Cardiac muscle cell (in vitro differentiated cells and primary cell): ENCODE results near the gene MSANTD3. TPM values are rescaled to one million over a fixed set of nuclear protein-coding genes. Genes with fewer than 3 reads are reported as not detected.
A peak's percentile ranks its signal among the peaks of the same experiment; 100 is the strongest.
"Not testable (repeated sequence)": the region's sequence is repeated elsewhere in the genome, so short reads cannot be mapped to it uniquely, and the experiment has no call there.

ENCODE experiments used
- DNase-seq, 2 donors: peaks; one replicate each; pipeline versions ENCODE4 v3.0.0 to v3.0.0-alpha.2; 2010 to 2017; ENCODE audit warnings: low read depth in 1 of 2, low spot score in 1 of 2
- H3K27ac ChIP-seq: fragments of 200-600 bp; sonication (generic); 2 replicates; pipeline ENCODE4 v1.5.1; 2016
- H3K27me3 ChIP-seq: fragments of 200-600 bp; sonication (generic); 2 replicates; pipeline ENCODE4 v1.6.0; 2016; ENCODE audit warnings: control low read depth
- H3K36me3 ChIP-seq: fragments of 200-600 bp; sonication (generic); 2 replicates; pipeline ENCODE4 v1.5.1; 2016; ENCODE audit warnings: control low read depth
- H3K4me1 ChIP-seq: fragments of 200-600 bp; sonication (generic); 2 replicates; pipeline ENCODE4 v1.8.1; 2017; ENCODE audit warnings: low read depth, mild to moderate bottlenecking, mixed run types
- H3K4me3 ChIP-seq: fragments of 200-600 bp; sonication (generic); 2 replicates; pipeline ENCODE4 v1.5.1; 2016; ENCODE audit warnings: mild to moderate bottlenecking
- H3K9me3 ChIP-seq: fragments of 200-600 bp; sonication (generic); 2 replicates; pipeline ENCODE4 v1.5.1; 2017; ENCODE audit warnings: low read depth, mild to moderate bottlenecking, control low read depth
- polyA plus RNA-seq: library from polyadenylated mRNA; unstranded; fragments of >200 nt; fragmentation: Nextera tagmentation; extraction: Ambion mirVana; gene quantifications from 2 replicates; pipeline ENCODE4 v1.2.1, GENCODE V29; 2016
- total RNA-seq: library from RNA; depleted of rRNA; stranded (reverse); fragments of >200 nt; gene quantifications from 2 replicates; pipeline ENCODE4 v1.2.3, GENCODE V29; 2016
- TF ChIP-seq, protein P1 (sequence below): IDR thresholded peaks from 2 replicates; pipeline ENCODE4 v1.5.1; 2012; ENCODE audit warnings: low read depth, mild to moderate bottlenecking, low read length

Gene MSANTD3
- total and polyA plus RNA-seq, 2 experiments from 2014 or later = 34.7 to 49.2 TPM

DNA sequence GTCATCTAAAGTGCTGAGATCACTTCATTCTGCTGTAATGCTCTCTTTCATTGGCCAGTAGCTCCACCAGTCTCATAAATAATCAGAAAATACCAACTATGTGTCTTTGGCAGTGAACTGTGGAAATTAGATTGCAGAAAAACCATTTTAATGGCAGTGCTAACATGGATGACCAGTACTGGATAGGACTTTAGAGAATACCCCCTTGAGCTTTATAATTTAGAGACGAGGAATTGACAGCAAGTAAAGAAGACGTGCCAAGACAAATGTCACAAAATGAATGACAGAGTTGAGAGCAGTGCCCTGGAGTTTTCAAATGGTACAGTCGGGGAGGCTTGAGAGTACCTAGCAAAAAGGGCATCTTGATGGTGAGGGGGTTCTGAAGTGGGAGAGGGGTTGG, 5.8 kb downstream of the MSANTD3 start:
- Histone ChIP-seq H3K27ac (no peak overlapping the region), H3K4me1 (peaks cover 5% of the 10 kb centered on the region)

DNA sequence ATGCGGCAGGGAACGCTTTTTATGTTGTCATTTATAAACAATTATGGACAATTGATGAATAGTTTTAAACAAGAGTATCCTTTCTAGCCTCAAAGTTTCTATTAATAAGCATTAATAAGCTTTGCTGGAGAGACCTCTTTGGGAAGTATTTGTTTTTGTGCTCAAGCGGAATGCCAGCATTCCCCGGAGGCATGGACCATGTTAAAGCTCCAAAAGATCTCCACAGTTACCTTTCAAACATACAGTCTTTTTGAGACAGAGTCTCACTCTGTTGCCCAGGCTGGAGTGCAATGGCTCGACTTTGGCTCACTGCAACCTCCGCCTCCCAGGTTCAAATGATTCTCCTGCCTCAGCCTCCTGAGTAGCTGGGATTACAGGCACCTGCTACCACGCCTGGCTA, 9.6 kb downstream of the MSANTD3 start:
- DNase-seq = no peak
- Histone ChIP-seq H3K27me3 (no peaks in the 10 kb centered on the region), H3K9me3 (no peaks in the 10 kb centered on the region), H3K4me1 (no peaks in the 10 kb centered on the region), H3K27ac (no peak overlapping the region), H3K4me3 (no peak overlapping the region), H3K36me3 (no peaks in the 10 kb centered on the region)
- TF ChIP-seq, protein P1, sequence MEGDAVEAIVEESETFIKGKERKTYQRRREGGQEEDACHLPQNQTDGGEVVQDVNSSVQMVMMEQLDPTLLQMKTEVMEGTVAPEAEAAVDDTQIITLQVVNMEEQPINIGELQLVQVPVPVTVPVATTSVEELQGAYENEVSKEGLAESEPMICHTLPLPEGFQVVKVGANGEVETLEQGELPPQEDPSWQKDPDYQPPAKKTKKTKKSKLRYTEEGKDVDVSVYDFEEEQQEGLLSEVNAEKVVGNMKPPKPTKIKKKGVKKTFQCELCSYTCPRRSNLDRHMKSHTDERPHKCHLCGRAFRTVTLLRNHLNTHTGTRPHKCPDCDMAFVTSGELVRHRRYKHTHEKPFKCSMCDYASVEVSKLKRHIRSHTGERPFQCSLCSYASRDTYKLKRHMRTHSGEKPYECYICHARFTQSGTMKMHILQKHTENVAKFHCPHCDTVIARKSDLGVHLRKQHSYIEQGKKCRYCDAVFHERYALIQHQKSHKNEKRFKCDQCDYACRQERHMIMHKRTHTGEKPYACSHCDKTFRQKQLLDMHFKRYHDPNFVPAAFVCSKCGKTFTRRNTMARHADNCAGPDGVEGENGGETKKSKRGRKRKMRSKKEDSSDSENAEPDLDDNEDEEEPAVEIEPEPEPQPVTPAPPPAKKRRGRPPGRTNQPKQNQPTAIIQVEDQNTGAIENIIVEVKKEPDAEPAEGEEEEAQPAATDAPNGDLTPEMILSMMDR = no peak

More for the DNA sequence above, 5.8 kb downstream of the MSANTD3 start:
- DNase-seq = no peak
- TF ChIP-seq, protein P1 = no peak
- Histone ChIP-seq H3K27me3 (no peaks in the 10 kb centered on the region), H3K9me3 (no peaks in the 10 kb centered on the region), H3K36me3 (no peaks in the 10 kb centered on the region), H3K4me3 (no peak overlapping the region)

DNA sequence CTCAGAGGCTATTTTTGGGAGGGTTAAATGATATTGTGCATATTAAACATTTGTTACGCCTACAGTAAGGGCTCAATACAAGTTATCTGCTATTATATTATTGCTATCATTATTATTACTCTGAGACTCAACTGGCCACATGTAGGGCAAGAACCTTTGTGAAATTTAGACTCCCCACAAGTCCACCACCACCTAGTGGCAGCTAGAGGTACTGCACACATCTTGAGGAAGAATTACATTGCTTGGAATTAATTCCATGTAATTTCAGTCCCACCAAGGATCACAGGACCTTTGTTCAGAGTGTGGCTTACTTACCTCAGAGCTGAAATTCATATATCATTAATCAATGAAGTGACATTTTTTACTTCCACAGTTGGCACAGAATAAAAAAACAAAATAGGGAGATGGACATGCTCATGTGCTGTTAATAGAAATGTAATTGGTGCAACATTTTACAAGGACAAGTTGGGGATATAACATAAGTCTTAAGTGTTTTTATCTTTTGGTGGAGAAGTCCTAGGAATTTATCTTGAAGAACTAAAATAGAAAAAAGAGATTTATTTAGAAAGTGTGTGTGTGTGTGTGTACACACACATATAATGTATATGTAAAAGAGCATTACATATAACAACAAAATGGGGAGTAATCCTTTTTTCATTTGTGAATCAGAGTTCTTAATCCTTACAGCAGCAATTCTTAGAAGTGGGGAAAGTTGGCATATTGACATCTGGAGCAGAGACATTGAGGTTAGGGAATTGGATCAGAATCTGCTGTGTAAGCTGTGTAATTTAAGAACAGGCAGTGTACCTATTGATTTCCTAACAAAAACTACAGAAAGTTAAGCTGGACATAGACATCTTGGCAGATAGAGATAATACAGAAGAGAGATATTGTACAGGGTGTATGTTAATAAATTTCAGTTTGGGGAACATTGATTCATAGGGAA, 11.2 kb downstream of the MSANTD3 start:
- TF ChIP-seq, protein P1 = peak; percentile 98
- H3K4me3 ChIP-seq = no peak overlapping the region

DNA sequence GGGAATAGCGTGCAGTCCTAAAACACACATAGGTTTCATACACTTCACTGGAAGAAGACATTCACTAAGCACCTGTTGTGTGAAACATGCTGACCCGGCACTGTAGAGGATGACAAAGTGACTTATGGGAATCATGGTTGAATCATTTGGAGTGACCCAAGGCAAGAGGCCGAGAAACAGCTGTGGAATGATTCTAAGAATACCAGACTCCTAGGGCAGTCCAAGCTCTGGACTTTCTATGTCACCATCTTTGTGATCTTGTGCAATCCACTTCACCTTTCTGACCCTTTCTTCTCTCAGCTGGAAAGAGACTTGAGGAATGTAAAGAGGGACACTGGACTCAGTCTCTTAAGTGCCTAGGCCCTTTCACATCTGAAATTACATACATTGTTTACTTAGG, 13.1 kb downstream of the MSANTD3 start:
- H3K4me3 ChIP-seq = no peak overlapping the region
- no peaks in the 10 kb centered on the region for H3K36me3 ChIP-seq
- peak overlapping the region; percentile 89 for H3K27ac ChIP-seq
- peak; percentile 44 to 74 for DNase-seq
- TF ChIP-seq, protein P1 = no peak
- H3K9me3 ChIP-seq = no peaks in the 10 kb centered on the region
- H3K27me3 ChIP-seq = no peaks in the 10 kb centered on the region
- peaks cover 11% of the 10 kb centered on the region for H3K4me1 ChIP-seq

More for the DNA sequence above, 11.2 kb downstream of the MSANTD3 start:
- DNase-seq = peak; percentile 72 to 83
- no peaks in the 10 kb centered on the region for H3K36me3 ChIP-seq
- H3K27me3 ChIP-seq = no peaks in the 10 kb centered on the region
- H3K27ac ChIP-seq = no peak overlapping the region
- H3K9me3 ChIP-seq = no peaks in the 10 kb centered on the region
- no peaks in the 10 kb centered on the region for H3K4me1 ChIP-seq

DNA sequence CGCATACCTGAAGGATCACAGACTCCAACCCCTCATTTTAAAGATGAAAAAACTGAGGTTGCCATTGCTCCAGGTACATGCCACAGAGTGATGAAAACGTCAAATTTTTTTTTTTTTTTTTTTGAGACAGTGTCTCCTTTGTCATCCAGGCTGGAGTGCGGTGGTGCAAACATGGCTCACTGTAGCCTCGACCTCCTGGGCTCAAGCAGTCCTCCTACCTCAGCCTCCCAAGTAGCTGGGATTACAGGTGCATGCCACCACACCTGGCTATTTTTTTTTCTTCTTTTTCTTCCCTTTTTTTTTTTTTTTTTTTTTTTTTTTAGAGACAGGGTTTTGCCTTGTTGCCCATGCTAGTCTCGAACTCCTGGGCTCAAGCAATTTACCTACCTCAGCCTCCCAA, 13.5 kb downstream of the MSANTD3 start:
- H3K9me3 ChIP-seq, DNase-seq, H3K27me3 ChIP-seq, H3K36me3 ChIP-seq, H3K4me3 ChIP-seq: not testable (repeated sequence)
- peak overlapping the region; percentile 89 for H3K27ac ChIP-seq
- peaks cover 16% of the 10 kb centered on the region for H3K4me1 ChIP-seq

DNA sequence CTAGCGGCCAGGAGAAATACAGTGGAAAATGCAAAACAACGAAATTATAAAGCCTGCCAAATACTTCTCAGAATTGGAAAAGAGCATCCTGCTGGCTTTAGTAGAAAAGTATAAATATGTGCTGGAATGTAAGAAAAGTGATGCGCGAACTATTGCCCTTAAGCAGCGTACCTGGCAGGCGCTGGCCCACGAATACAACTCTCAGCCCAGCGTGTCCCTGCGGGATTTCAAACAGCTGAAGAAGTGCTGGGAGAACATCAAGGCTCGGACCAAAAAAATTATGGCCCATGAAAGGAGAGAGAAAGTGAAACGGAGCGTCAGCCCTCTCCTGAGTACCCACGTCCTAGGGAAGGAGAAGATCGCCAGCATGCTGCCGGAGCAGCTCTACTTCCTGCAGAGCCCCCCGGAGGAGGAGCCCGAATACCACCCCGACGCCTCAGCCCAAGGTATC, 15.0 kb downstream of the MSANTD3 start:
- Histone ChIP-seq H3K27me3 (no peaks in the 10 kb centered on the region), H3K9me3 (no peaks in the 10 kb centered on the region), H3K4me3 (no peak overlapping the region), H3K36me3 (no peaks in the 10 kb centered on the region), H3K27ac (no peak overlapping the region), H3K4me1 (peaks cover 24% of the 10 kb centered on the region)
- no peak for DNase-seq
- TF ChIP-seq, protein P1 = no peak
